Thyroid gland (tissue), 4 donors: ENCODE data around the gene EHD2.

Source experiments
- POLR2A ChIP-seq, 2 donors: fragments of 450-650 bp; IDR thresholded peaks; one replicate each; pipeline ENCODE4 v1.6.1; 2017; ENCODE audit warnings: antibody characterized with exemption in 2 of 2, mild to moderate bottlenecking in 2 of 2, moderate library complexity in 1 of 2
- TF ChIP-seq, protein P1 (sequence below), 6 experiments: fragments of 200-600 bp in 3 of 6; fragments of 450-650 bp in 3 of 6; sonication (generic) in 3 of 6; IDR thresholded peaks; one replicate each; pipeline ENCODE4 v1.5.1; 2016 to 2019; ENCODE audit warnings: antibody characterized with exemption in 6 of 6, mild to moderate bottlenecking in 2 of 6, inconsistent platforms in 1 of 6, moderate library complexity in 1 of 6

DNA sequence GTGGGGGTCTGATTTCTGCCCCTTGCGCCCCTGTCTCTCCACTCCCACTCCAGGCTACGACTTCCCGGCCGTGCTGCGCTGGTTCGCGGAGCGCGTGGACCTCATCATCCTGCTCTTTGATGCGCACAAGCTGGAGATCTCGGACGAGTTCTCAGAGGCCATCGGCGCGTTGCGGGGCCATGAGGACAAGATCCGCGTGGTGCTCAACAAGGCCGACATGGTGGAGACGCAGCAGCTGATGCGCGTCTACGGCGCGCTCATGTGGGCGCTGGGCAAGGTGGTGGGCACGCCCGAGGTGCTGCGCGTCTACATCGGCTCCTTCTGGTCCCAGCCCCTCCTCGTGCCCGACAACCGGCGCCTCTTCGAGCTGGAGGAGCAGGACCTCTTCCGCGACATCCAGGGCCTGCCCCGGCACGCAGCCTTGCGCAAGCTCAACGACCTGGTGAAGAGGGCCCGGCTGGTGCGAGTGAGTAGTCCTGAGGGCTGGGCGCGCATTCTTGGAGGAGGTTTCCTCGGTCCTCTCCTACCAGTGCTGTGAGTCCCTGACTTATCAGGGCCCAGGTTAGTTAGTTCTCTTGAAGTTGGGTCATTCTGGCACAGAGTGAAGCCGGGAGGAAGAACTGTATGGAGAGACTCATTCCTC is 12.7 kb downstream of the EHD2 start:
- no peak for TF ChIP-seq POLR2A (IDR thresholded peaks at IDR 0.05)
- TF ChIP-seq, protein P1, sequence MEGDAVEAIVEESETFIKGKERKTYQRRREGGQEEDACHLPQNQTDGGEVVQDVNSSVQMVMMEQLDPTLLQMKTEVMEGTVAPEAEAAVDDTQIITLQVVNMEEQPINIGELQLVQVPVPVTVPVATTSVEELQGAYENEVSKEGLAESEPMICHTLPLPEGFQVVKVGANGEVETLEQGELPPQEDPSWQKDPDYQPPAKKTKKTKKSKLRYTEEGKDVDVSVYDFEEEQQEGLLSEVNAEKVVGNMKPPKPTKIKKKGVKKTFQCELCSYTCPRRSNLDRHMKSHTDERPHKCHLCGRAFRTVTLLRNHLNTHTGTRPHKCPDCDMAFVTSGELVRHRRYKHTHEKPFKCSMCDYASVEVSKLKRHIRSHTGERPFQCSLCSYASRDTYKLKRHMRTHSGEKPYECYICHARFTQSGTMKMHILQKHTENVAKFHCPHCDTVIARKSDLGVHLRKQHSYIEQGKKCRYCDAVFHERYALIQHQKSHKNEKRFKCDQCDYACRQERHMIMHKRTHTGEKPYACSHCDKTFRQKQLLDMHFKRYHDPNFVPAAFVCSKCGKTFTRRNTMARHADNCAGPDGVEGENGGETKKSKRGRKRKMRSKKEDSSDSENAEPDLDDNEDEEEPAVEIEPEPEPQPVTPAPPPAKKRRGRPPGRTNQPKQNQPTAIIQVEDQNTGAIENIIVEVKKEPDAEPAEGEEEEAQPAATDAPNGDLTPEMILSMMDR (IDR thresholded peaks at IDR 0.05) = no peak
